GM19395 (cell line): ENCODE results near the gene UNC5A.

Source experiments
- ATAC-seq: cut with Tn5 transposase; IDR thresholded peaks from one replicate; pipeline ENCODE4 v1.9.1; 2021; ENCODE audit warnings: mild to moderate bottlenecking, moderate library complexity; ENCODE audit not compliant: unreplicated experiment

The UNC5A gene

DNA sequence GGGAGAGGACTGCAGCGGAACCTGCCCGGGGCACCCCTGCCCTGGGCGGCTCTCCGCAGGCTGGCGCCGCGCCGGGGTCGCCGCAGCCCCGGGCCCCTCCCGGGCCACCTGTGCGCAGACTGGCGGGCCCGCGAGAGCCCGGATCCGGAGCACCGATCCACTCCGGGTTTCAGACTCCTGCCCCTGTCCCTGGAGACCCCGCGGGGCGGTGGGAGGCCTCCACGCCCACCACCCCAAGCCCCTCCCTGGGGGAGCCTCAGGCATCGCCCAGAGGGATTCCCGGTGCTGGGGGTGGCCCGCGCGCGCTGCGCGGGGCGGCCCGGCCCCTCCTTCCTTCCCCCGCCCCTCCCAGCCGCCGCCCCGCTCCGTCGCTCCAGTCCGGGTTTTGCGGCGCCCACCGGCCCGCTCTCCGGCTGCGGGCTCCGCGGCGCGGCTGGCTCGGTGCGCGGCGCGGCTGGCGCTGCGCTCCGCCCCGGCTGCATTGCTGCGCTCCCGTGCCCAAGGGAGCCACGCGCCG lies at the start of gene UNC5A:
UNC5A (plus strand) TSS at position 479 of the 517 bp plus-strand sequence. CDS start 192 bp downstream, outside the sequence.
- ATAC-seq: no peak

DNA sequence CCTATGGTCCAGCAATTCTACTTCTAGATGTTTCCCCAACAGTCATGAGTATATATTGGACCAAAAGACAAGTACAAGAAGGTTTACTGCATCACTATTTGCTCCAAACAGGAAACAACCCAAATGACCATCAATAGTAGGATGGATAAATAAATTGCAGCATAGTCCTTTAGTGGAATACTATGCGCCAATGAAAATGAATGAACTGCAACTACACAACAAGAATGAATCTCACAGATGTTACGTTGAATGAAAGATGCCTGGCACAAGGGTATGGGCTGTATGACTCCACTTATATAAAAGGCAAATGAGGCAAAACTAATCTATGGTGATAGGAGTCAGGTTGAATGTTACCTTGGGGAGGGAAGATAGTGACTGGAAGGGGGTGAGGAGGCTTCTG lies 48.6 kb upstream of the UNC5A start:
- ATAC-seq: no peak

- ATAC-seq: no peak
Measured at GRCh38 chr5:176762489-176762888, 47.9 kb upstream of the UNC5A start.

- ATAC-seq: no peak
Measured at GRCh38 chr5:176765687-176766086, 44.7 kb upstream of the UNC5A start.

GRCh38 chr5:176768174-176768970 lies 42.0 kb upstream of the UNC5A start:
- ATAC-seq: no peak

GRCh38 chr5:176769911-176770310 lies 40.4 kb upstream of the UNC5A start:
- no peak for ATAC-seq

- ATAC-seq: no peak
Measured at GRCh38 chr5:176770431-176770830, 39.9 kb upstream of the UNC5A start.

- no peak for ATAC-seq
Measured at GRCh38 chr5:176771102-176771845, 39.1 kb upstream of the UNC5A start.

- no peak for ATAC-seq
Measured at GRCh38 chr5:176772271-176773210, 37.8 kb upstream of the UNC5A start.

- ATAC-seq: no peak
Measured at GRCh38 chr5:176773408-176774035, 36.8 kb upstream of the UNC5A start.

DNA sequence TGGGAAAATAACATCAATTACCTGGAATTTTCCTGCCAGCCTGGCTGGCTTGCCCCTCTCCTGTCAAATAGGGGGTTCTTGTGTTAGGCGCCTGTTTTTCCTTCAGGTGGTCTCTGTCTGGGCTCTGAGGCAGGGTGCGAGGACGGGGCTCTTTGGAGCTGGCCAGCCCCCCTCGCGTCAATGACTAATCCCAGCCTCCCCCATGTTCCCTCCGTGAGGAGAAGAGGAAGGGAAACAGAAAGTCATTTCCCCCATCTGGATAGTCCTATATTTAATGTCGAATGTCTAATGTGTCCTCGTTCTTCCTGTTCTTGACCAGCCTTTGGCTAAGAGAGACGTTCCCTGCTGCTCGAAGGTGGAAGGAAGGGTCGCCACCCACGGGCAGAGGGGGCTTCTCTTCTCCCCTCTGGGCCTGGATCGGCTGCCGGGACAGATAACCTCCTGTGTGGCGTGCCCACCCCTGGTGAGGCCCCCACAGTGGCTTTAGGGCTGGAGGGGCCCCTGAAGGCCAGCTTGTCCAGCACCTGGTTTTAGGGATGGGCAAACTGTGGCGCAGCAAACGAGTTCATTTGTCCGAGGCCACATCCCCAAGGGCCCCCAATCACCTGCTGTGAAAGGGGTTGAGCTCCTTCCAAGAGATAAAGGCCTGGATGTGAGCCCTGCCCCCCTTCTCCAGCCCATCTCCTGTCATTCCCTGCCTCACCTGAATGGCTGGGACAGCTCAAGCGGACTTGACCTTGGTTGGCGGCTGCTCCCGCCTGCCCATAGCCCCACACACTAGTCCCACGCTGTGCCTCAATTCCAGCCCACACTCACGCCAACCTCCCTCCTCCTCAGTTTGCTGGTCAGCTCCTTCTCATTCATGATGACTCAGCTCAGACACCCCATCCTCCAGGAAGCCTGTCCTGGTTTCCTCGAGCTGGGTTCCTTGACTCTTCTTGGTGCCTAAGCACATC lies 35.9 kb upstream of the UNC5A start:
- ATAC-seq: no peak

- no peak for ATAC-seq
Measured at GRCh38 chr5:176775409-176775808, 35.0 kb upstream of the UNC5A start.

DNA sequence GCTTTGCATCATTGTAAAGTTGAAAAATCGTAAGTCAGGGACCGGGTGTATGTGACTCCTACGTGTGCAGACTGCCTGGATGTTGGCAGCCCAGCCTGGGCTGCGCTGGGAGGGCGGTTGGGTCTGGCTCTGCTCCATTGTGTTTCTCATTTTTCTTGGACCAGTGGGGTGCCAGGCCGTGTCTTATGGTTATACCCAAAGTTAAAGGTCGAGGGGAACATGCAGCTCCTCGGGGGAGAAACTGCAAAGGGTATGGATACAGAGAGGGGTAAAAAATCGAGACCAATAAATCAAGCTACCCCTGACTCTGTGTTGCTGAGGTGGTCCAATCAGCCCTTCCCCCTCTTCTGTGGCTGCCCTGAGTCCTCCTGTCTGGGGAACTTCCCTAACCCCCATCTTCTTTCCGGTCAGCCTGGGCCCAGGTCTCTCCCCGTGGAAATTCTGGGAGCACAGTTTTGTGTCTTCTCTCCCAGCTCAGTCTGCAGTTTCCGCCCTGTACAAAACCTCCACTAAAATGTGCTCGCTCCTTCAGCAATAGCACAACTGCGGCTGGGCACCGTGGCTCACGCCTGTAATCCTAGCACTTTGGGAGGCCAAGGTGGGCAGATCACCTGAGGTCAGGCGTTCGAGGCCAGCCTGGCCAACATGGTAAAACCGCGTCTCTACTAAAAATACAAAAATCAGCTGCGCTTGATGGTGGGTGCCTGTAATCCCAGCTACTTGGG lies 34.1 kb upstream of the UNC5A start:
- no peak for ATAC-seq

GRCh38 chr5:176776916-176777315 lies 33.4 kb upstream of the UNC5A start:
- ATAC-seq: no peak

GRCh38 chr5:176778921-176779465 lies 31.4 kb upstream of the UNC5A start:
- no peak for ATAC-seq

GRCh38 chr5:176779537-176779936 lies 30.8 kb upstream of the UNC5A start:
- ATAC-seq: no peak

DNA sequence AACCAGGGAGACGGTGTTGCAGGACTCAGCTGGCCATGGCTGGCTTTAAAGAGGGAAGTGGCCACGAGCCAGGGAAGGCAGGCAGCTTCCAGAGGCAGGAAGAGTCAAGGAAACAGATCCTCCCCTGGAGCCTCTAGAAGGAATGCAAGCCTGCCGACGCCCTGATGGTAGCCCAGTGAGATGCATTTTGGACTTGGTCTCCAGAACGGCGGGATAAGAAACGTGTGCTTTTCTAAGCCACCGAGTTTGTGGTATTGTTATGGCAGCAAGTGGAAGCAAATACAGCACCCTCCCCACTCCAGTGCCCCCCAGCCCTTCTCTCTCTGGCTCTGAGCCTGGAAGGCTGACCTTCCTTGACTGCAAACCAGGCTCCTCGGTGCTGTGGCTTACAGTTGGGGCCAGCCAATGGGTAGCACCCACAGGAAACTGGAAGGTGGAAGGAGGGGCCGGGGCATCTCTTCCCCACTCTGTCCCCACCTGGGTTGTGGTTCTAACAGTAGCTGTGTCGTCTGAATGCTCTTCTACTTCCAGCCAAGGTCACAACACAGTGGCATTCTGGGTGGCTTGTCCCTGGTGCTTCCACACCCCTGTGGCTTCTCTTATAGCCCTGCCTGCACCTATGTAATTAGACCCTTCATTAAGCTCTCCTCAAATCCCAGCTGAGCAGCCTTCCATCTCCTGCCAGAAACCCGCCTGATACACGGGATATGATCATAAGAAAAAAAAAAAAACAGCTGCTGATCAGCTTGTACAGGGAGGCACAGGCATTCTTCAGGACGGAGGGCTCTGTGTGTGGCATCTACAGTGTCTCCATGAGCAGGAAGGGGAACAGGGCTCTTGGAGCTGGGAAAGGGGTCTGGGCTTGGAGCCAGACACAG lies 29.9 kb upstream of the UNC5A start:
- no peak for ATAC-seq

DNA sequence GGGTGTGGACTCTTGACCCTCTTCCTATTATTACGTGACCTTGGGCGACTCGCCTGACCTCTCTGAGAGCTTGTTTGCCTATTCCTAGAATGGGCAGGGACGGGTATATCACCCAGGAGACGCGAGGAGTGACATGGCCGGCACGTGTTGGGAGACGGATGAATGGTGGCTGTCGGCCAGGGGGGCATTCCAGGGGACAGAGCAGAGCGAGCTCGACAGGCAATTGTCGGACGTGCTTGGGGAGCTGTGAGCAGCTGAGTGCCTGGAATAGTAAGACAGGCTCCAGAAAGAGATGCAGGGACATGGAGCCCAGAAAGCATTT lies 29.3 kb upstream of the UNC5A start:
- no peak for ATAC-seq
